ENCODE measurements around the gene HEPH.
"Not testable (repeated sequence)": the region's sequence is repeated elsewhere in the genome, so short reads cannot be mapped to it uniquely, and the experiment has no call there.

Gene HEPH

DNA sequence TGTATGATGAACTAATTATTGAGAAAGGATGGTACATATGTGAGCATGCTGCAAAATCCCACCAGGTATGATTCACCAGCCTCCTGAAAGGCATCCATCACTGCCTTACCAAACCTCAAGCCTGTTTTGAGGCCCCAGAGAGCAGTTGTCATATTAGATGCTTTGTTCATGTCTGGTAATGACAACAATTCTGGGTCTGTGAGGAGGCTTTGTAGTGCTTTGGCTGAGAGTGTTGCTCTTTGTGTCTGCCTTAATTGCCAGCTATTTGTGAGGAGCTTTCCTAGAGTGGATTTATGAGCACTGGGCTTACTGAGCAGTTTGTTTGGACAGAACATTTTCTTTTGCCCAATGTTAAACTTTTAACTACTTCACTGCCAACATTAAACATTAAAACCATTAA lies 69.2 kb downstream of the HEPH start:
- no peak for DNase-seq

DNA sequence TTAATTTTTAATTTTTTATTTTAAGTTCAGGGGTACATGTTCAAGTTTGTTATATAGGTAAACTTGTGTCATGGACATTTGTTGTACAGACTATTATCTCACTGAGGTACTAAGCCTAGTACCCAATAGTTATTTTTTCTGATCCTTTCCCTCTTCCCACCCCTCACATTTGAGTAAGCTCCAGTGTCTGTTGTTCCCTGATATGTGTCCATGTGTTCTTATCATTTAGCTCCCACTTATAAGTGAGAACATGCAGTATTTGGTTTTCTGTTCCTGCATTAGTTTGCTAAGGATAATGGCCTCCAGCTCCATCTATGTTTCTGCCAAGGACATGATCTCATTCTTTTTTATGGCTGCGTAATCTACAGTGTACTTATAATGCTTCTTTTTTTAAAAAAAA lies 69.9 kb downstream of the HEPH start:
- not testable (repeated sequence) for DNase-seq

DNA sequence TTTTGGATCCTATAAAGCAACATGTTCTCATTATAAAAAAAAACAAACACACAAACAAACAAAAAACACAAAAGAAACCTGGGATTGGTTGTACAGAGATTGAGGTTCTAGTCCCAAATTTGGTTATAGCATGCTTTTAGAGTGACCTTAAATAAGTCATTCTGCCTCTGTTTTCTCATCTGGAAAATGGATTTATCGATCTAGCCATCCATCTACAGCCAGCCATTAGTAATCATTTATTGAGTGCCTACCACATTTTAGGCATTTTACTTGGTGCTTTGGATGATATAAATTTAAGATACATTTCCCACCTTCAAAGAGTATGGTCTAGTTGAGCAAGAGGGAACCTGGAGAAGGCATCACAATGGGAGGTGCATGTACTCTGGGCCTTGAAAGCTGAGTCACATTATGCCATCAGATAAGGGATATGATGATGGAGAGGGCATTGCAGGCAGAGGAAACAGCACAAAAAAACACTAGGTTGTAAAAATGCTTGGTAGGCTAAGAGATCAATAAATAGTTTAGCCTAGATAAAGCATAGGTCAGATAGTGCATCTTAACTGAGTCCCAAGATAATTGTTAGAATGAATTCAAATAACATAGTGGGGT lies 91.4 kb downstream of the HEPH start:
- DNase-seq = no peak

DNA sequence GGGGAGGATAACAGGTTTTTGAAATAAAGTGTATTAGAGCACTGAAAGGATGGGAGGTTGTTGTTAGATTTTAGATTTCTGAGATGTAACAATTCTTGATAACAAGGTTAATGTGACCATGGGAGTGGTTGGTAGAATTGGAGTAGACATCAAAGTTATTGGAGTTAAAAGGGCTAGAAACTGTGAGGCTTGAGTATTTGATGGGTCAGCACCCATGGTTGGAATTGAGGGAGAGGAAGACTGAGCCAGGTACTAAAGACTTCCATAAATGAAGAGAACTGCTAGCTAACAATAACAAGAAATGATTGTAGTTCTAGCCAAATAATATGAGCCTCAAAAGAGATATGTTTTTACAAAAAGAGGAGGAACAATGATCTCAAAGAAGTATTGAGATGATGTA lies 98.8 kb downstream of the HEPH start:
- no peak for DNase-seq

Data from activated CD4-positive, CD25-positive, alpha-beta regulatory T cell (primary cell).